Muscle of arm (tissue), 12 donors: Measurements from ENCODE around the gene DMBT1. TPM values are rescaled to one million over a fixed set of nuclear protein-coding genes. Genes with fewer than 3 reads are reported as not detected.
A peak's percentile ranks its signal among the peaks of the same experiment; 100 is the strongest.
"Not testable (repeated sequence)": the region's sequence is repeated elsewhere in the genome, so short reads cannot be mapped to it uniquely, and the experiment has no call there.

Source experiments
- DNase-seq: peaks from one replicate; pipeline ENCODE4 v3.0.0-alpha.2; 2013
- polyA plus RNA-seq, 12 donors: library from polyadenylated mRNA; unstranded; fragments of 120-200 nt; gene quantifications; one replicate each; pipeline ENCODE4 v1.2.1, GENCODE V29; 2013; ENCODE audit not compliant: insufficient read length in 12 of 12

DMBT1 gene
- polyA plus RNA-seq, 12 donors: 0.01 to 1.6 TPM; not detected in 10

GRCh38 chr10:122577311-122577885 lies 16.8 kb downstream of the DMBT1 start:
- DNase-seq: no peak

- not testable (repeated sequence) for DNase-seq
Observed at GRCh38 chr10:122586070-122586469, 25.5 kb downstream of the DMBT1 start.

GRCh38 chr10:122587098-122587760 lies 26.7 kb downstream of the DMBT1 start:
- no peak for DNase-seq

- DNase-seq: no peak
Observed at GRCh38 chr10:122588381-122588780, 27.8 kb downstream of the DMBT1 start.

- DNase-seq: no peak
Observed at GRCh38 chr10:122590153-122590552, 29.6 kb downstream of the DMBT1 start.

GRCh38 chr10:122591736-122592135 lies 31.2 kb downstream of the DMBT1 start:
- no peak for DNase-seq

GRCh38 chr10:122592161-122592560 lies 31.6 kb downstream of the DMBT1 start:
- DNase-seq: no peak

GRCh38 chr10:122617476-122618270 lies 57.1 kb downstream of the DMBT1 start:
- DNase-seq: no peak

GRCh38 chr10:122618461-122619165 lies 58.1 kb downstream of the DMBT1 start:
- DNase-seq: no peak

GRCh38 chr10:122620961-122621360 lies 60.4 kb downstream of the DMBT1 start:
- DNase-seq: not testable (repeated sequence)

- DNase-seq: no peak
Observed at GRCh38 chr10:122624546-122624945, 64.0 kb downstream of the DMBT1 start.

GRCh38 chr10:122630526-122630925 lies 70.0 kb downstream of the DMBT1 start:
- DNase-seq: no peak

- no peak for DNase-seq
Observed at GRCh38 chr10:122632031-122632430, 71.5 kb downstream of the DMBT1 start.

GRCh38 chr10:122632576-122632975 lies 72.0 kb downstream of the DMBT1 start:
- no peak for DNase-seq

GRCh38 chr10:122636953-122637352 lies 76.4 kb downstream of the DMBT1 start:
- DNase-seq: no peak

- peak; percentile 59 for DNase-seq
Observed at GRCh38 chr10:122637376-122637775, 76.8 kb downstream of the DMBT1 start.

GRCh38 chr10:122638106-122638505 lies 77.6 kb downstream of the DMBT1 start:
- DNase-seq: no peak

GRCh38 chr10:122639801-122640200 lies 79.2 kb downstream of the DMBT1 start:
- no peak for DNase-seq

GRCh38 chr10:122640921-122641320 lies 80.4 kb downstream of the DMBT1 start:
- DNase-seq: no peak

GRCh38 chr10:122642726-122643605 lies 82.4 kb downstream of the DMBT1 start:
- DNase-seq: no peak

- DNase-seq: no peak
Observed at GRCh38 chr10:122643931-122644534, 83.5 kb downstream of the DMBT1 start.
